ENCODE measurements around the gene ANKRD35. TPM values are rescaled to one million over a fixed set of nuclear protein-coding genes. Genes with fewer than 3 reads are reported as not detected.

The ANKRD35 gene
- total and polyA plus RNA-seq, 10 of the 15 experiments (the other 5 are each of a cell fraction or from before 2014, with no cell fraction given): 0.01 to 0.08 TPM; not detected in 8

- 67% methylated on average over 15 of the region's 15 CpGs for WGBS (ENCODE audit: insufficient coverage, insufficient replicate concordance, low lambda C conversion rate, missing lambda C conversion rate)
- BruUV-seq (replicated peaks): no TSS peak
- no peak overlapping the region for H3K4me2 ChIP-seq (ENCODE audit: control insufficient read depth, insufficient read depth)
- FAIRE-seq (no peak), ATAC-seq (no peak), DNase-seq (ENCODE audit: low read depth, low spot score) (no peak)
- intact Hi-C loops (cut with micrococcal nuclease; ENCODE audit: unreplicated experiment) (no loop called here), in situ Hi-C loops (cut with MboI) (loop anchor here (5.0 kb wide), 1 partner anchor 158 kb away; no protein-coding TSS in a partner anchor)
- no peak overlapping the region for H3K27ac ChIP-seq (ENCODE audit: control insufficient read depth, insufficient read depth)
- H3K9ac ChIP-seq (ENCODE audit: control insufficient read depth, insufficient read depth, low read length): no peak overlapping the region
- H4K20me1 ChIP-seq (ENCODE audit: control insufficient read depth, insufficient read depth): no peaks in the 10 kb centered on the region
- peak in 2 of 3 experiments; percentile 23 to 44; a peak in 3 of 6 replicates for TF ChIP-seq CTCF (IDR thresholded peaks at IDR 0.05 in 2 of 3, conservative IDR thresholded peaks at IDR 0.05 in 1 of 3; ENCODE audit: control insufficient read depth in 2 of 3, extremely low read depth in 1 of 3, insufficient read depth in 1 of 3, low read depth in 3 of 3, low read length in 3 of 3)
- TF ChIP-seq BMI1 (IDR thresholded peaks at IDR 0.05; ENCODE audit: borderline replicate concordance): no peak
- SMC1A ChIA-PET (ENCODE audit: uncharacterized antibody, unreplicated experiment): interaction anchor here (0.8 to 1.0 kb wide), 2 partner anchors 53 to 127 kb away, joined by 3 read pairs; no protein-coding TSS in a partner anchor
- H3K36me3 ChIP-seq (ENCODE audit: control insufficient read depth in 2 of 2, insufficient read depth in 2 of 2, low read length in 1 of 2): peaks cover 0 to 16% of the 10 kb centered on the region in 2 experiments
- peaks cover 13% of the 10 kb centered on the region for H3K4me1 ChIP-seq (ENCODE audit: control insufficient read depth, insufficient read depth, low read length)
- no peak overlapping the region for H3K4me3 ChIP-seq
- POLR2A ChIA-PET: no interaction called here
- RAD21 ChIA-PET (ENCODE audit: unreplicated experiment): no interaction called here
- CTCF ChIA-PET: interaction anchor here (0.9 to 8.2 kb wide), 6 partner anchors 9 to 162 kb away, joined by 3 to 172 read pairs (median 4); partner anchors contain the start of genes PIAS3, POLR3C and RNF115
- no peaks in the 10 kb centered on the region for H3K79me2 ChIP-seq (ENCODE audit: control insufficient read depth, insufficient read depth, low read length)
- no peaks in the 10 kb centered on the region for H3K27me3 ChIP-seq (replicated peaks in 1 of 2; ENCODE audit: control insufficient read depth in 2 of 2, insufficient read depth in 2 of 2, low read length in 1 of 2)
- H2AFZ ChIP-seq (ENCODE audit: control insufficient read depth, low read depth, low read length): no peak overlapping the region
- no peaks in the 10 kb centered on the region for H3K9me3 ChIP-seq (replicated peaks; ENCODE audit: control insufficient read depth, insufficient read depth, low read length)
These were observed 36.1 kb downstream of the ANKRD35 start for GRCh38 chr1:145849356-145850160.

All from GM12878 (cell line).